Mammary epithelial cell (primary cell): ENCODE results near the gene IGSF22.

Experiments used
- EZH2 ChIP-seq: IDR thresholded peaks from 2 replicates; pipeline ENCODE4 v1.6.1; 2012; ENCODE audit warnings: low read length, inconsistent platforms, borderline replicate concordance
- TF ChIP-seq, protein P1 (sequence below), 2 donors: IDR thresholded peaks in 1 of 2; conservative IDR thresholded peaks in 1 of 2; 2 replicates each; pipeline ENCODE4 v1.5.1; 2011 to 2012; ENCODE audit warnings: inconsistent platforms in 2 of 2, low read length in 2 of 2, mild to moderate bottlenecking in 2 of 2, control low read depth in 1 of 2, low read depth in 1 of 2; ENCODE audit not compliant: insufficient read depth in 1 of 2; ENCODE audit errors: extremely low read depth in 1 of 2

DNA sequence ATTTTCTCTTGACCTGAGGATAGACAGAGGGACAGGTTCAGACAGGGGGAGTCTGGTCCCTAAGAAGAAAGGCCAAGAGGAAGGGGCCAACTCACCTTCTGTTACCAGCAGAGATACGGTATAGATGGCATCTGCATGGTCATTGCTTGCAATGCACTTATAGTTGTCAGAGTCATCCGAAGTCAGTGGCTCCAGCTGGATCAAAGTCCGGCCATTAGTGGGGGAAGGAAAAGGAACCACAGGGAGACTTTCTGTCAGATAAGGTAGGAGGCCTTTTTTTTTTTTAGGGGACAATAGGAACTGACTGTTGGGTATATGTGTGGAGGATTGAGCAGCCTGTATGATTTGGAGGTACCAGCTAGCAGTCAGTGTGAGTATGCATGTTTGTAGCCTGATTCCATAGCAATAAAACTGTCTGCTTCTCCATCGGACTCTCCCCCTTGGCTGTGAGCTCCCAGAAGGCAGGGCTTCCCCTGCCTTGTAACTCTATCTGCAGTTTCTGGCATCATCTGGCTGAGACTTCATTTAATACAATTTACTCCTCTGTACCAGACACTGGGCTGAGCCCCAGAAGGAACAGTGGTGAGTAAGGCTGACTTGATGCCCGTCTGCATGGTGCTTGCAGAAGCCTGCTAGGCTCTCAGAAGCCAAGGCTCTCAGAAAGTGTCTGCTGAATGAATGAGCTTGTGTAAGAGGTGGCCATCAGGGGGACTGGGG lies 5.7 kb downstream of the IGSF22 start:
- TF ChIP-seq, protein P1, sequence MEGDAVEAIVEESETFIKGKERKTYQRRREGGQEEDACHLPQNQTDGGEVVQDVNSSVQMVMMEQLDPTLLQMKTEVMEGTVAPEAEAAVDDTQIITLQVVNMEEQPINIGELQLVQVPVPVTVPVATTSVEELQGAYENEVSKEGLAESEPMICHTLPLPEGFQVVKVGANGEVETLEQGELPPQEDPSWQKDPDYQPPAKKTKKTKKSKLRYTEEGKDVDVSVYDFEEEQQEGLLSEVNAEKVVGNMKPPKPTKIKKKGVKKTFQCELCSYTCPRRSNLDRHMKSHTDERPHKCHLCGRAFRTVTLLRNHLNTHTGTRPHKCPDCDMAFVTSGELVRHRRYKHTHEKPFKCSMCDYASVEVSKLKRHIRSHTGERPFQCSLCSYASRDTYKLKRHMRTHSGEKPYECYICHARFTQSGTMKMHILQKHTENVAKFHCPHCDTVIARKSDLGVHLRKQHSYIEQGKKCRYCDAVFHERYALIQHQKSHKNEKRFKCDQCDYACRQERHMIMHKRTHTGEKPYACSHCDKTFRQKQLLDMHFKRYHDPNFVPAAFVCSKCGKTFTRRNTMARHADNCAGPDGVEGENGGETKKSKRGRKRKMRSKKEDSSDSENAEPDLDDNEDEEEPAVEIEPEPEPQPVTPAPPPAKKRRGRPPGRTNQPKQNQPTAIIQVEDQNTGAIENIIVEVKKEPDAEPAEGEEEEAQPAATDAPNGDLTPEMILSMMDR (conservative IDR thresholded peaks at IDR 0.05 in 1 of 2, IDR thresholded peaks at IDR 0.05 in 1 of 2; ENCODE audit: extremely low read depth in 1 of 2, insufficient read depth in 1 of 2, low read depth in 1 of 2, low read length in 2 of 2): no peak
- no peak for TF ChIP-seq EZH2
